T-helper 2 cell treated with Interferon-gamma antibody and Interleukin-4, amounts not matched to agents 5 μg/mL and 100 μg/mL, for 36 hours (primary cell): Measurements from ENCODE around the gene ENPEP.
"Not testable (repeated sequence)": the region's sequence is repeated elsewhere in the genome, so short reads cannot be mapped to it uniquely, and the experiment has no call there.

ENCODE experiments used
- DNase-seq: peaks from one replicate; pipeline ENCODE4 v3.0.0; 2021; ENCODE audit warnings: low spot score
- H3K27ac Mint-ChIP-seq: one replicate; pipeline ENCODE4 v1.8.0; 2021; ENCODE audit warnings: mild to moderate bottlenecking, mixed read lengths
- H3K27me3 Mint-ChIP-seq: one replicate; pipeline ENCODE4 v1.8.0; 2021; ENCODE audit warnings: low read depth, mixed read lengths
- H3K36me3 Mint-ChIP-seq: one replicate; pipeline ENCODE4 v1.8.0; 2021; ENCODE audit warnings: low read depth, mixed read lengths
- H3K4me1 Mint-ChIP-seq: one replicate; pipeline ENCODE4 v1.8.0; 2021; ENCODE audit warnings: low read depth, mixed read lengths
- H3K4me3 Mint-ChIP-seq: one replicate; pipeline ENCODE4 v1.8.0; 2022; ENCODE audit warnings: mild to moderate bottlenecking, moderate library complexity, mixed read lengths
- H3K9me3 Mint-ChIP-seq: one replicate; pipeline ENCODE4 v1.8.0; 2021; ENCODE audit warnings: mixed read lengths

The ENPEP gene, protein sequence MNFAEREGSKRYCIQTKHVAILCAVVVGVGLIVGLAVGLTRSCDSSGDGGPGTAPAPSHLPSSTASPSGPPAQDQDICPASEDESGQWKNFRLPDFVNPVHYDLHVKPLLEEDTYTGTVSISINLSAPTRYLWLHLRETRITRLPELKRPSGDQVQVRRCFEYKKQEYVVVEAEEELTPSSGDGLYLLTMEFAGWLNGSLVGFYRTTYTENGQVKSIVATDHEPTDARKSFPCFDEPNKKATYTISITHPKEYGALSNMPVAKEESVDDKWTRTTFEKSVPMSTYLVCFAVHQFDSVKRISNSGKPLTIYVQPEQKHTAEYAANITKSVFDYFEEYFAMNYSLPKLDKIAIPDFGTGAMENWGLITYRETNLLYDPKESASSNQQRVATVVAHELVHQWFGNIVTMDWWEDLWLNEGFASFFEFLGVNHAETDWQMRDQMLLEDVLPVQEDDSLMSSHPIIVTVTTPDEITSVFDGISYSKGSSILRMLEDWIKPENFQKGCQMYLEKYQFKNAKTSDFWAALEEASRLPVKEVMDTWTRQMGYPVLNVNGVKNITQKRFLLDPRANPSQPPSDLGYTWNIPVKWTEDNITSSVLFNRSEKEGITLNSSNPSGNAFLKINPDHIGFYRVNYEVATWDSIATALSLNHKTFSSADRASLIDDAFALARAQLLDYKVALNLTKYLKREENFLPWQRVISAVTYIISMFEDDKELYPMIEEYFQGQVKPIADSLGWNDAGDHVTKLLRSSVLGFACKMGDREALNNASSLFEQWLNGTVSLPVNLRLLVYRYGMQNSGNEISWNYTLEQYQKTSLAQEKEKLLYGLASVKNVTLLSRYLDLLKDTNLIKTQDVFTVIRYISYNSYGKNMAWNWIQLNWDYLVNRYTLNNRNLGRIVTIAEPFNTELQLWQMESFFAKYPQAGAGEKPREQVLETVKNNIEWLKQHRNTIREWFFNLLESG

DNA sequence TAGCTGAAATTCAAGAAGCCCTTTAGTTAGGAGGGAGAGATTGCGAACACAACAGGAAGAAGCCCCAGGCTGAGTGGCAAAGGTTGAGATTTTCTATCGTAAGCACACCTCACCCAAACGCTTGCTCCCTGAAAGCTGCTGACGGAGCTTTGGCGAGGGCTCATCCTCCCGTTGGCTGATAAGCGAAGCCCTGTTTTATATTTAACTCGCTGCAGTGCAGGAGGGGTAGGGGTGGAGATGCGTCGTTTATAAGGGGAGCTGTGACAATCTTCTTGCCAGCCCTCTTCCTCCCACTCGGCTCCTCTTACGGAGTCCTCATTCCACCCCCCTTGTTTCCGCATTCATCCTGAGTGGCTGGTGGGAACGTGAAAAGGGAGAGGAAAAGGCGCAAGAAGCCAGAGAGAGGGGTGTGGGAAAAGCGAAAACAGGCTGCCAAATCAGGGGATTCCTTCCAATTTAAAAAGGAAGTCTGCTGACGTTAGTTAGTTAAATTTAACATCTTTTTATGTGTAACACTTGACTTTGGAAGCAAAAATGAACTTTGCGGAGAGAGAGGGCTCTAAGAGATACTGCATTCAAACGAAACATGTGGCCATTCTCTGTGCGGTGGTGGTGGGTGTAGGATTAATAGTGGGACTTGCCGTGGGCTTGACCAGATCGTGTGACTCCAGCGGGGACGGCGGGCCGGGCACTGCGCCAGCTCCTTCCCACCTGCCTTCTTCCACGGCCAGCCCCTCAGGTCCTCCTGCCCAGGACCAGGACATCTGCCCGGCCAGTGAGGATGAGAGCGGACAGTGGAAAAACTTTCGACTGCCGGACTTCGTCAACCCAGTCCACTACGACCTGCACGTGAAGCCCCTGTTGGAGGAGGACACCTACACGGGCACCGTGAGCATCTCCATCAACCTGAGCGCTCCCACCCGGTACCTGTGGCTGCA is at the start of gene ENPEP:
Gene ENPEP (plus strand): TSS at position 275 of the 938 bp plus-strand sequence. CDS start 260 bp downstream, at position 535.
- Mint-ChIP-seq H3K4me3 (no peak within 1 kb of the TSS), H3K27ac (no peak within 1 kb of the TSS), H3K36me3 (no peaks in the 10 kb centered on the region), H3K4me1 (no peaks in the 10 kb centered on the region), H3K9me3 (no peaks in the 10 kb centered on the region), H3K27me3 (peaks cover 7% of the 10 kb centered on the region)
- DNase-seq, result no peak

DNA sequence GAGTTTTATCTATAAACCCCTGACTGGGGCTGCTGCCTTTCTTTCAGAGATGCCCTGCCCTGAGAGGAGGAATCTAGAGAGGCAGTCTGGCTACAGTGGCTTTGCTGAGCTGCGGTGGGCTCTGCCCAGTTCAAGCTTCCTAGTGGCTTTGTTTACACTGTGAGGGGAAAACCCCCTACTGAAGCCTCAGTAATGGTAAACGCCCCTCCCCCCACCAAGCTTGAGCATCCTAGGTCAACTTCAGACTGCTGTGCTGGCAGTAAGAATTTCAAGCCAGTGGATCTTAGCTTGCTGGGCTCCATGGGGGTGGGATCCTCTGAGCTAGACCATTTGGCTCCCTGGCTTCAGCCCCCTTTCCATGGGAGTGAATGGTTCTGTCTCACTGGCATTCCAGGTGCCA is 44.1 kb upstream of the ENPEP start:
- not testable (repeated sequence) for H3K27me3 Mint-ChIP-seq, H3K27ac Mint-ChIP-seq

DNA sequence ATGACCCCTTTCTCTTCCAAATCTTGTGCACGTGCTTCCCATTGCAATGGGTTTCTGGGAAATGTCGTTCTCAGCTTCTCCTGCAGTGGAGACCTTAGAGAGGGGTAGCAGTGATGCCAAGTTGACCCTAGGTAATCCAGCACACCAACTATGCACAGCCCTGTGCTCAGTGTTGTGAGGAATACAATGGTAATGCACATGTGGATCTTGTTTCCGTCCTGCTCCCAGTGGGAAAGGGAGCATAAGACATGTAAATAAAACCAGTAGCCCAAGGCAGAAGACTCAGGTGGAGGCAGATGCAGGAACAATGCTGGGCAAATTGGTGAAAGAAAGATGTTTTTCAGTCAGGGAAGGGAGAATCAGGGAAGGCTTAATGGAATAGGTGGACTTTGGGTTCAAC is 38.7 kb upstream of the ENPEP start:
- DNase-seq, H3K9me3 Mint-ChIP-seq, H3K27ac Mint-ChIP-seq, H3K27me3 Mint-ChIP-seq, H3K4me1 Mint-ChIP-seq, H3K4me3 Mint-ChIP-seq, H3K36me3 Mint-ChIP-seq: not testable (repeated sequence)

More for the DNA sequence above, 44.1 kb upstream of the ENPEP start:
- not testable (repeated sequence) for H3K4me3 Mint-ChIP-seq, H3K4me1 Mint-ChIP-seq, H3K36me3 Mint-ChIP-seq, DNase-seq, H3K9me3 Mint-ChIP-seq

DNA sequence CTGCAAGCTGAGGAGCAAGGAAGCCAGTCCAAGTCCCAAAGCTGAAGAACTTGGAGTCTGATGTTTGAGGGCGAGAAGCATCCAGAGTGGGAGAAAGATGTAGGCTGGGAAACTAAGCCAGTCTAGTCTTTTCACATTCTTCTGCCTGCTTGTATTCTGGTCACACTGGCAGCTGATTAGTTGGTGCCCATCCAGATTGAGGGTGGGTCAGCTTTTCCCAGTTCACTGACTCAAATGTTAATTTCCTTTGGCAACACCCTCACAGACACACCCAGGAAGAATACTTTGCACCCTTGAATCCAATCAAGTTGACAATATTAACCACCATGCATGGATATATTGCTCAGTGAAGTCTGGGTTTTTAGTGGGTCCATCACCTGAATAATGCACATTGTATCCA is 36.7 kb upstream of the ENPEP start:
- not testable (repeated sequence) for H3K9me3 Mint-ChIP-seq, DNase-seq, H3K4me1 Mint-ChIP-seq, H3K27me3 Mint-ChIP-seq, H3K27ac Mint-ChIP-seq, H3K36me3 Mint-ChIP-seq, H3K4me3 Mint-ChIP-seq

DNA sequence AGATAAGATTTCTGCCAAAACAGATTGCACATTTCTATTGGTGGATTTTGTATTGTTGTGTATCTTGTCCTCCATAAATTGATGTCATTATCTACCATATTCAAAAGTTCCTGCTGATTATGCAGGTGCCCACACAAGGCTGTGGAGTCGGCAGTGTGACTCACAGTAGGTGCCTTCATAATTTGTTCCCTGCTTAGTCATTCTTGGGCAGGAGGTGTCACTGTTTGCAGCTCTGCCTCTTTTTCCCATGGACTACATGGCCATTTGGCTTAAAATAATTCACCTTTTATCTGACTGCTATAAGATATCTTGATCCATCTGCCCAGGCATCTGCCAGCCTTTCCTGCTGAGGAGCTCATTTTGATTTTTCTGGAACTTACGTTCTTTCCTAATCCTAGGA is 33.6 kb upstream of the ENPEP start:
- DNase-seq, result no peak
- no peaks in the 10 kb centered on the region for H3K36me3 Mint-ChIP-seq
- H3K4me1 Mint-ChIP-seq, result no peaks in the 10 kb centered on the region
- no peak overlapping the region for H3K4me3 Mint-ChIP-seq
- H3K27ac Mint-ChIP-seq, result no peak overlapping the region
- H3K9me3 Mint-ChIP-seq, result no peaks in the 10 kb centered on the region
- H3K27me3 Mint-ChIP-seq, result peaks cover 2% of the 10 kb centered on the region

DNA sequence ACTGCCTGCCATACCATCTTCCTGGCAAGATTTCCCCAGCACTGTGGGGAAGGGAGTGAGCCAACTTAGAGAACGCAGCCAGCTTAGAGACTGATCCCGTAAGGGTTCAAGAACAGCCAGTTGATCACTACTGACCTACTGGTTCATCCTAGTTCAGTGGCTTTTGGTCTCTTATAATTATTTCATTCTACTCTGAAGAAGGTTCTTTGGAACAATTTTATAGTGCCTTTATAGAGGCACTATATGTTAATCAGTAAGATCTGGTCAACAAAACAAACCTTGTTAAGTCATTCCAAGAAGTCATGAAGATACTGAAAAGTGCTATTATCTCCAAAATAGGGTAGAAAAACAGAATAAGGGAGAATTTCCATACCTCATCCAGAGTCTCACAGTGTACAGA is 33.2 kb upstream of the ENPEP start:
- no peaks in the 10 kb centered on the region for H3K4me1 Mint-ChIP-seq
- H3K27ac Mint-ChIP-seq, result no peak overlapping the region
- no peaks in the 10 kb centered on the region for H3K36me3 Mint-ChIP-seq
- no peak for DNase-seq
- no peaks in the 10 kb centered on the region for H3K9me3 Mint-ChIP-seq
- H3K4me3 Mint-ChIP-seq, result no peak overlapping the region
- H3K27me3 Mint-ChIP-seq, result peaks cover 2% of the 10 kb centered on the region

DNA sequence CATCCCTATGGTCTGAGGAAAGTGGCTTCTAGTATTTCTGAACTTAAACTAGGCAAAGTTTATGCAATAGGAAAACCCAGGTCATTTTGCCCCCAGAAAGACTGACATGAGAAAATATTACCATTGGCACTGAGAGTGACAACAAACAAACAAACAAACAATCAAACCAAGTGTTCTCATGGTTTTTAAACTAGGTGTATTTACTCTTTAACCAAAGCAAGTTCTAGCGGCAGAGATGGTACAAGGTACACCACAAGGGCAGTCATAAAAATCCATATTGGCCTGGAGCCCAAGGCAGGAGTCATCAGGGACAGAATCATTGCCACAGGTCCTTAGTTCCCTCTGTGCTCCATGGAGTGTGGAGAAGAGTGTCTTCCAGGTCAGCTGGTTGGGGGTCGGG is 26.0 kb upstream of the ENPEP start:
- H3K36me3 Mint-ChIP-seq, result no peaks in the 10 kb centered on the region
- no peak for DNase-seq
- H3K4me3 Mint-ChIP-seq, result no peak overlapping the region
- H3K27ac Mint-ChIP-seq, result no peak overlapping the region
- no peaks in the 10 kb centered on the region for H3K4me1 Mint-ChIP-seq
- peaks cover 5% of the 10 kb centered on the region for H3K27me3 Mint-ChIP-seq
- no peaks in the 10 kb centered on the region for H3K9me3 Mint-ChIP-seq

DNA sequence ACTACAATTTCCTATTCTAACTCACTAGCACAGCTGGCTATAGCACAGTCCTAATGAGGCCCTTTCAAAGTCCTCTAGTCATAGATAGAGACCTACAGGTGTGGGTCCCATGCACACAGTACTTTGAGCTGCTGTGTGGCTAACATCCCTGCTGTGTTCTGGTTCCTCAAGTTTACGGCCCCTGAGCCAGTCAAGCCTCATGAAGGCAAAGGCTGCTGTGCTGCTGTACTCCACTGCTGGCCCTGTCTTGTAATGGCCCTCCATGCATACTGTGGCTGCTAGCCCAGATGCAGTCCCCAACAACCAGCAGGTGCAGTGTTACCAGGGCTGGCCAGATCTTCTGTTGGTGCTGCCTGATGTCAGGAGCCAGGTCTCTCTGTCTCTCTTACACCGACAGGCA is 23.4 kb upstream of the ENPEP start:
- no peaks in the 10 kb centered on the region for H3K9me3 Mint-ChIP-seq

DNA sequence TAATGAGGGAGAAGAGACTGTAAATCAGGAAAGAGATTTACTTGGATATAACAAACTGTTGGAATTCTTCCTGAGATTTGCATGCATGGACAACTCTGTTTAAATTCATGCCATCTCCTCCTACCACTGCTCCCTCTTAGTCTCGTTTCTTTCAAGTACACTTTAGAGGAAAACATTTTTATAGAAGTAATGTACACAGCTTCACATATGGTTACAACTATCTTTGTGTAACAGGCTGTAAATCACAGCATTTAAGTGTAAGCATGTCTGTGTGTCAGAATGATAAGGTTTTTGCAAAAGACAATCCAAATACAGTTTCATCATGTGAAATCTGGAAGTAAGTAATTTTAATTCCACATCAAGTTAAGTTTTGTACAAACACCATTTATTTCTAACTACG is 21.5 kb upstream of the ENPEP start:
- peaks cover 19% of the 10 kb centered on the region for H3K27me3 Mint-ChIP-seq

More for the DNA sequence above, 23.4 kb upstream of the ENPEP start:
- H3K4me1 Mint-ChIP-seq, result no peaks in the 10 kb centered on the region
- no peak overlapping the region for H3K4me3 Mint-ChIP-seq
- H3K27ac Mint-ChIP-seq, result no peak overlapping the region
- no peaks in the 10 kb centered on the region for H3K36me3 Mint-ChIP-seq
- DNase-seq, result no peak
- peaks cover 15% of the 10 kb centered on the region for H3K27me3 Mint-ChIP-seq

DNA sequence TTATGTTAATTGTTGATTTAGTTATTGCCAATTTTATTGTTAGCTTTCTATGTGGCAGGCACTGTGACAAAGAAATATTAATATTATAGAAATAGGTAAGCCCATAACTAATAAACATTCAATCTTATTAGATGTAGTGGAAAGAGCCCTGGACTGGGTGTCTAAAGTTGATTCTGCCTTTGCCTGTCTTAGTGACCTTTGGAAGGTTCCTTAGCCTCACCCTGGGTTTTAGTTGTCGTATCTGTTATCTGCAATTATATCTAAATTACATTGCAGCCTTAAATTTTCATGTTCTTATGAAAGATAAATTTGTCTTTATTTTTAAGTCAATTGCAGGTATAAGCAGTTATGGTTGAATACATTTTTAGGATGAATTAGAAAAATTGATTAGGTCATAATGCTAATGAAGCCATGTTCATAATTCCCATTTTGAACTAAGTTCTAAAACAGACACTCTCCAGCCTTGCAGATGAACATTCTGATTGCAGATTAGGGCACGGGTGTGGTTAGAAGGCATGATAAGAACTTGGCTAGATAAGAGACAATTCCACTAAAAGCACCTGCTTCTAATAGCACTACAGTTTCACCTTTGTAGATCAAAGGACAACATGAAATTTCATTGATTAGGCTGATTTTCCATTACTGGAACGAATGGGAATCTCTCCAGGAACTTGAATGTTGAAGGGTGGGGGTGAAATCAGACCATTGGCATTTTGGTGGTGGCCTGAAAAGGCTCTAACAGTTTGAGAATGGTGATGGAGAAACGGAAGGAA is 17.3 kb upstream of the ENPEP start:
- Mint-ChIP-seq H3K36me3 (no peaks in the 10 kb centered on the region), H3K4me3 (no peak overlapping the region), H3K9me3 (no peaks in the 10 kb centered on the region), H3K27ac (no peak overlapping the region), H3K27me3 (peaks cover 16% of the 10 kb centered on the region), H3K4me1 (no peaks in the 10 kb centered on the region)
- no peak for DNase-seq

More for the DNA sequence above, 21.5 kb upstream of the ENPEP start:
- Mint-ChIP-seq H3K4me3 (no peak overlapping the region), H3K27ac (no peak overlapping the region), H3K36me3 (no peaks in the 10 kb centered on the region), H3K9me3 (no peaks in the 10 kb centered on the region), H3K4me1 (no peaks in the 10 kb centered on the region)
- DNase-seq, result no peak

DNA sequence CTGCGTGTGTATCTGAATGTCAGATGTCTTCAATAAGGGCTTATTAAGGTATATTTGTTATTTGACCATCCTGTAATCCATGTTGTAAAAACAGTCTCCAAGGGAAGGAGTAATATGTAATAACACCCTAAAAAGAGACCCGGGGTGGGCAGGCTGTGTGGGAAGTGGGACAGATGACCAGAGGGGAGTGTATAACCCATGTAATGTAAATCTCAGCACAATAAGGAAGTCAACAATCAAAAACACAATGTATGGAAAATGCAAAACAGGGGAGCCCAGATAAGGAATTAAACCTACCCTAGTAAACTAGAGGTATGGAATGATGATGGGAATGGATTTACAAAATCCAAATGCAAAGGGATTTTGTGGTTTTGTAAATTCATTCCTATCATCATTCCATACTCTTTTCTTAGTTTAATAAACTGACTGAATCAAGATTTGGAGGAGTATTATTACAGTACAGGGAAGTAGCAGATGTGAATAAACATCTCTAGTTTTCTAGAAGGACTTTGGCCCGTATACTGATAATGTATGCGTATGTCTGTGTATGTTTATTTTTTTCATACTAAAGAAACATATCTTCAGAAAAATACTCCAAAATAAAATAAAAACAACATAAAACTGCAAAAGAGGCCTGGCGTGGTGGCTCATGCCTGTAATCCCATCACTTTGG is 15.7 kb upstream of the ENPEP start:
- no peak overlapping the region for H3K27ac Mint-ChIP-seq
- H3K36me3 Mint-ChIP-seq, result no peaks in the 10 kb centered on the region
- no peak for DNase-seq
- no peaks in the 10 kb centered on the region for H3K4me1 Mint-ChIP-seq
- peaks cover 14% of the 10 kb centered on the region for H3K27me3 Mint-ChIP-seq
- H3K4me3 Mint-ChIP-seq, result no peak overlapping the region
- H3K9me3 Mint-ChIP-seq, result no peaks in the 10 kb centered on the region

DNA sequence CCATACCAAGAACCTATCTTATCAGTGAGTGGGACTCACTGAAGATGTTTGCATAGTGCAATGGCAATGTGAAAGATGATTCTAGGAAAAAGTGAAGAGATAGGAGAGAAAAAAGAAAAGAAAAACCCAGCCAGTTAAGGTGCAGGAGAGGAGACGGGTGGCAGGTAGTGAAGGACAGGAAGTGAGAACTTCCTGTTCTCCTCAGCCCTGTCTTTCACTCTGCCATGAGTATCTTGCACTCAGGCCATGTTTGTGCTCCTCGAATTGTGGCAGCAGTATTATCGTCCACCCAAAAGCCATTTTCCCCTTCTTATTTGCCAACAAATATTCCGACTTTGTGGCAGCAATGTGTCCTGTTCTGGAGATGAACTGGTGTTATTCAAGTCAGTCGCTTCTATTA is 8.6 kb upstream of the ENPEP start:
- H3K36me3 Mint-ChIP-seq, result no peaks in the 10 kb centered on the region
- H3K4me3 Mint-ChIP-seq, result no peak overlapping the region
- no peaks in the 10 kb centered on the region for H3K9me3 Mint-ChIP-seq
- H3K27ac Mint-ChIP-seq, result no peak overlapping the region
- no peak for DNase-seq
- peaks cover 8% of the 10 kb centered on the region for H3K4me1 Mint-ChIP-seq
- peaks cover 3% of the 10 kb centered on the region for H3K27me3 Mint-ChIP-seq
